SK-N-MC (cell line): Measurements from ENCODE around the gene HTRA1.

Experiments
- EZH2 ChIP-seq: fragments of 200-600 bp; sonication (generic); IDR thresholded peaks from one replicate; pipeline ENCODE4 v1.6.1; 2017; ENCODE audit warnings: antibody characterized with exemption
- POLR2AphosphoS5 ChIP-seq: IDR thresholded peaks from 2 replicates; pipeline ENCODE4 v1.6.1; 2012; ENCODE audit warnings: mild to moderate bottlenecking, low read depth, low read length, borderline replicate concordance

DNA sequence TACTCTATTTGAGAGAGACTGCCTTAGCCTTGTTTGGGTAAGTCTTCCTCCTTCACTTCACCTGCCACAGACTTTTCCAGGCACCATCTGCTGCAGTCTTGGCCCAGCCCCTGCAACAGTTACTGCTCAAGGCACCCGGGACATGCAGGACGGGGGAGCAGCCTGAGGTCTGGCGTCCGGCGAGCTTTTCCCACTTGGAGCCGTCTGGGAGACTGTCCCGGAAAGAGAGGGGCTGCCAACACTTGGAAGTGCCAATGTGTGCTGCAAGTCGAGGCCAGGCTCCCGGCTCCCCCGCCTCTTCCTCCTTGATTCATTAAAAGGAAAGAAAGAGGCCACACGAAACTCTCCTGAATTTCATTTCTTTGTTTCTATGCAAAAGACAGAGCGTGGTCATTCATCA lies 13.7 kb downstream of the HTRA1 start:
- no peak for TF ChIP-seq POLR2AphosphoS5
- TF ChIP-seq EZH2: no peak
